ENCODE measurements around the gene SYNCRIP.

GRCh38 chr6:85641522-85641896 lies 1.2 kb downstream of the SYNCRIP start:
- TF ChIP-seq CTCF (IDR thresholded peaks at IDR 0.05; ENCODE audit: insufficient read depth, low read depth, low read length) (no peak), EZH2 (IDR thresholded peaks at IDR 0.05; ENCODE audit: insufficient read depth, low read length) (no peak)
